A673 (cell line): ENCODE data around the gene LRRC4B. TPM values are rescaled to one million over a fixed set of nuclear protein-coding genes. Genes with fewer than 3 reads are reported as not detected.

Source experiments
- BruUV-seq: library from RNA; stranded (reverse); fragments of 400-500 nt; replicated peaks from 2 replicates; lab custom pipeline; 2021; lab: Mats Ljungman, UMichigan
- CTCF ChIA-PET: fragments of 300-600 bp; sonication (Branson Sonifier 250); formaldehyde crosslinking; loops from one replicate; lab custom pipeline; 2022; ENCODE audit warnings: antibody characterized with exemption; lab: Charles Lee
- POLR2A ChIA-PET: fragments of 300-600 bp; sonication (Branson Sonifier 250); formaldehyde crosslinking; loops from one replicate; lab custom pipeline; 2022; ENCODE audit warnings: antibody characterized with exemption; ENCODE audit not compliant: low non-redundant PET; lab: Charles Lee
- DNase-seq: peaks from one replicate; pipeline ENCODE4 v3.0.0-alpha.2; 2015; ENCODE audit warnings: low spot score
- H3K27ac ChIP-seq: fragments of 200-600 bp; sonication (generic); 2 replicates; pipeline ENCODE4 v1.5.1; 2016; ENCODE audit warnings: mixed run types, low read depth, mild to moderate bottlenecking, mixed read lengths, antibody characterized with exemption, low read length; ENCODE audit not compliant: poor library complexity, severe bottlenecking
- H3K27me3 ChIP-seq: fragments of 200-600 bp; sonication (generic); replicated peaks from 2 replicates; pipeline ENCODE4 v1.6.1; 2017; ENCODE audit warnings: mixed run types, low read depth, mild to moderate bottlenecking, mixed read lengths, antibody characterized with exemption, low read length; ENCODE audit not compliant: insufficient read depth, poor library complexity
- H3K36me3 ChIP-seq: fragments of 200-600 bp; sonication (generic); 2 replicates; pipeline ENCODE4 v1.6.1; 2016; ENCODE audit warnings: mixed run types, mild to moderate bottlenecking, mixed read lengths, antibody characterized with exemption, low read length; ENCODE audit not compliant: insufficient read depth, poor library complexity, severe bottlenecking
- H3K4me1 ChIP-seq: fragments of 200-600 bp; sonication (generic); 2 replicates; pipeline ENCODE4 v1.6.1; 2017; ENCODE audit warnings: mixed run types, mild to moderate bottlenecking, mixed read lengths, antibody characterized with exemption, low read length; ENCODE audit not compliant: insufficient read depth, poor library complexity, severe bottlenecking
- H3K4me3 ChIP-seq: fragments of 200-600 bp; sonication (generic); 2 replicates; pipeline ENCODE4 v1.5.1; 2016; ENCODE audit warnings: low read depth, mixed run types, mild to moderate bottlenecking, mixed read lengths, low read length; ENCODE audit not compliant: poor library complexity, severe bottlenecking
- H3K9me3 ChIP-seq: fragments of 200-600 bp; sonication (generic); 2 replicates; pipeline ENCODE4 v1.6.1; 2016; ENCODE audit warnings: mixed run types, low read depth, mild to moderate bottlenecking, mixed read lengths, antibody characterized with exemption, low read length; ENCODE audit not compliant: poor library complexity, severe bottlenecking
- CTCF ChIP-seq: fragments of 300-800, 200-600 bp; sonication (generic); conservative IDR thresholded peaks from 2 replicates; pipeline ENCODE4 v1.5.1; 2017; ENCODE audit warnings: low read depth, mild to moderate bottlenecking, antibody characterized with exemption, low read length, moderate library complexity, mixed read lengths
- EZH2 ChIP-seq: fragments of 200-600 bp; sonication (generic); IDR thresholded peaks from 2 replicates; pipeline ENCODE4 v1.6.1; 2017; ENCODE audit warnings: borderline replicate concordance, low read depth, mild to moderate bottlenecking, mixed read lengths, antibody characterized with exemption, low read length; ENCODE audit not compliant: poor library complexity, severe bottlenecking
- intact Hi-C: fragments of 100-400 bp; cut with micrococcal nuclease; formaldehyde crosslinking; loops from one replicate; pipeline ENCODE4 v1.10.0; 2022; ENCODE audit not compliant: unreplicated experiment
- total RNA-seq: library from RNA; stranded (reverse); gene quantifications from 2 replicates; pipeline ENCODE4 v1.2.3, GENCODE V29; 2021

Gene LRRC4B
- total RNA-seq, 1 experiment from 2014 or later, result 23.1 TPM

GRCh38 chr19:50514346-50515167 is 53.7 kb downstream of the LRRC4B start:
- Histone ChIP-seq H3K27me3 (no peaks in the 10 kb centered on the region), H3K4me3 (no peak overlapping the region), H3K4me1 (peaks cover 6% of the 10 kb centered on the region), H3K27ac (no peak overlapping the region), H3K9me3 (no peaks in the 10 kb centered on the region), H3K36me3 (no peaks in the 10 kb centered on the region)
- CTCF ChIA-PET, result no interaction called here
- no peak for DNase-seq
- intact Hi-C loops, result loop anchor here (5.0 kb wide), 1 partner anchor 137 kb away; the partner anchor contains the start of gene NR1H2
- TF ChIP-seq EZH2, result no peak
- TF ChIP-seq CTCF, result no peak
- BruUV-seq, result no TSS peak
- POLR2A ChIA-PET, result no interaction called here

GRCh38 chr19:50513746-50514345 is 54.4 kb downstream of the LRRC4B start, which contains the start of gene ASPDH:
Gene ASPDH, minus strand, starts transcription at chr19:50513913. Its CDS starts 90 bp downstream, at chr19:50513823.
- ChIA-PET CTCF (no interaction called here), POLR2A (no interaction called here)
- no peak for DNase-seq
- no TSS peak for BruUV-seq
- H3K4me3 ChIP-seq, result no peak within 1 kb of the TSS
- no peak within 1 kb of the TSS for H3K27ac ChIP-seq
- H3K27me3 ChIP-seq, result no peaks in the 10 kb centered on the region
- TF ChIP-seq EZH2, result no peak
- TF ChIP-seq CTCF, result no peak
- H3K4me1 ChIP-seq, result peaks cover 6% of the 10 kb centered on the region
- no peaks in the 10 kb centered on the region for H3K36me3 ChIP-seq
- intact Hi-C loops, result loop anchor here (5.0 kb wide), 1 partner anchor 137 kb away; the partner anchor contains the start of gene NR1H2
- H3K9me3 ChIP-seq, result no peaks in the 10 kb centered on the region

- Histone ChIP-seq H3K27me3 (no peaks in the 10 kb centered on the region), H3K9me3 (no peaks in the 10 kb centered on the region), H3K4me3 (no peak overlapping the region), H3K36me3 (no peaks in the 10 kb centered on the region), H3K4me1 (peaks cover 6% of the 10 kb centered on the region), H3K27ac (no peak overlapping the region)
- TF ChIP-seq EZH2, result no peak
- TF ChIP-seq CTCF, result no peak
- BruUV-seq, result no TSS peak
- intact Hi-C loops, result loop anchor here (5.0 kb wide), 1 partner anchor 136 kb away; the partner anchor contains the start of gene NR1H2
- ChIA-PET CTCF (no interaction called here), POLR2A (no interaction called here)
- DNase-seq, result no peak
Observed at GRCh38 chr19:50512999-50513745, 55.1 kb downstream of the LRRC4B start.
